Memory B cell (primary cell): Measurements from ENCODE around the gene ALKBH5.

Experiments
- ATAC-seq: fragments of 150-1000 bp; cut with Tn5 transposase; 2 replicates; pipeline ENCODE4 v1.10.0; 2021; ENCODE audit warnings: low read depth, mild to moderate bottlenecking, moderate library complexity
- DNase-seq, 2 donors: peaks; one replicate each; pipeline ENCODE4 v3.0.0; 2022; ENCODE audit warnings: low spot score in 2 of 2
- H3K27ac Mint-ChIP-seq: one replicate; pipeline ENCODE4 v1.8.0; 2022; ENCODE audit warnings: mild to moderate bottlenecking, moderate library complexity, mixed read lengths
- H3K27me3 Mint-ChIP-seq: one replicate; pipeline ENCODE4 v1.8.0; 2022; ENCODE audit warnings: mixed read lengths
- H3K36me3 Mint-ChIP-seq: one replicate; pipeline ENCODE4 v1.8.0; 2022; ENCODE audit warnings: mild to moderate bottlenecking, mixed read lengths
- H3K4me1 Mint-ChIP-seq: one replicate; pipeline ENCODE4 v1.8.0; 2022; ENCODE audit warnings: mixed read lengths
- H3K4me3 Mint-ChIP-seq: one replicate; pipeline ENCODE4 v1.8.0; 2022; ENCODE audit warnings: mild to moderate bottlenecking, moderate library complexity, mixed read lengths
- H3K9me3 Mint-ChIP-seq: one replicate; pipeline ENCODE4 v1.8.0; 2022; ENCODE audit warnings: mixed read lengths

ALKBH5 gene

DNA sequence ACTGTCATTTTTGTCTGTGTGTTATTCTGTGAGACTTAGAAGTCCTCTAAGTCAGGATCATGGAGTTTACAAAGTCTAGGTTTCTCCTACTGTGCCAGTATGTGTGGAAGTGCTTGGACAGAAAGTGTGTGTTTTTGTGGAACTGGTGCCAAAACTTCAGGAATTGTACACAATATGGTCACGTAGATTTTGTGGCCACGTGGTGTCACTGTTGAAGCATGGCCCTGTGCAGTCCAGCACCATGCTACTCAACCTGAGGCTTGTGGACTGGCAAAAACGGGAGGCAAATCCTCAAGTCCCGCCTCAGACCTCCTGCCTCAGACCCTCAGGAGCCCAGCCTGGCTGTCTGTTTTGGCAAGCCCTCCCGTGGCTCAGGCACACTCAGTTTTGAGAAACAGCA lies 16.7 kb upstream of the ALKBH5 start:
- Mint-ChIP-seq H3K36me3 (no peaks in the 10 kb centered on the region), H3K9me3 (no peaks in the 10 kb centered on the region), H3K27me3 (no peaks in the 10 kb centered on the region), H3K4me3 (no peak overlapping the region), H3K27ac (no peak overlapping the region), H3K4me1 (no peaks in the 10 kb centered on the region)
- ATAC-seq = no peak
- no peak for DNase-seq

DNA sequence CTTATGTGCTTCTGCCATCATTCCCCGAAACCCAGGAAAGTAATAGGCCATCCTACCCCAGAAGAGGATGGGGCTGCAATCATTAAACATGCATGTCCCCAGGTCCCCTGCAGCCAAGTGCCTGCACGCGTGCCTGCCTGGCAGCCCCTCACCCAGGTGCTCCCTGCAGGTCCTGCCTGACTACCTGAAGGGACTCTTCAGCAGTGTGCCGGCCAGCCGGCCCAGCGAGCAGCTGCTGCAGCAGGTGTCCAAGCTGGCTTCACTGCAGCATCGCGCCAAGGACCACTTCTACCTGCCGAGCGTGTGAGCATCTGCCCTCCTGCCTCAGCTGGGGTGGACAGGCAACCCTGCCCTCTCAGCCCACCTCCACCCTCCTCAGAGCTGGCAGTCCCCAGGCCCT lies 16.2 kb upstream of the ALKBH5 start:
- Mint-ChIP-seq H3K4me3 (no peak overlapping the region), H3K27ac (no peak overlapping the region), H3K9me3 (no peaks in the 10 kb centered on the region), H3K27me3 (no peaks in the 10 kb centered on the region), H3K36me3 (no peaks in the 10 kb centered on the region), H3K4me1 (no peaks in the 10 kb centered on the region)
- DNase-seq (no peak), ATAC-seq (no peak)

DNA sequence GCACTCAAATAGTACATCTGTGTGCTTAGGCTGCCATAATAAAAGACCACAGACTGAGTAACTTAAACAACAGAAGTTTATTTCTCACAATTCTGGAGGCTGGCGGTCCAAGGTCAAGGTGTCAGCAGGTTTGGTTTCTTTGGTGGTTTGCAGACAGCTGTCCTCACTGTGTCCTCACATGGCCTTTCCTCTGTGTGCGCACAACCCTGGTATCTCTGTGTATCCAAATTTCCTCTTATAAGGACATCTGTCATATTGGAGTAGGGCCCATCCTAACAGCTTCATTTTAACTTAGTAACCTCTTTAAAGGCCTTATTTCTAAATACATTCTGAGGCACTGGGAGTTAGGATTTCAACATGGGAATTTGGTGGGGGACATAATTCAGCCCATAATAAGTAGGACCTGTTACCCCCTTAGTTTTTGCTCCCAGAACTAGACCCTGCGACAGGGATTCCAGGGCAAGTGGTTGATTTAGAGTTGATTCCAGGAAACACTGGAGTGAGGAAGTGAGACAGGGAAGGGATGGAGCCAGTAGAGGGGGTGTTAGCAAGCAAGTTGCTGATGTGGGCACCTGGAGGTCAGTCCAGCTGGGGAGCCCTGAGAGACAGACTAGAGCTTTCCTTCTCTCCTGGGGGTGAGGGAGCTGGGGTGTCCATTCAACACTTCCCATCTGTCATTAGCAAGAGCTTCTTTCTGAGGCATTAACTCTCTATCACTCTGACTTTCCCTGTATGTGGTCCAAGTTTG lies 10.9 kb upstream of the ALKBH5 start:
- Mint-ChIP-seq H3K4me3 (no peak overlapping the region), H3K4me1 (peaks cover 5% of the 10 kb centered on the region), H3K27ac (no peak overlapping the region), H3K36me3 (no peaks in the 10 kb centered on the region), H3K9me3 (no peaks in the 10 kb centered on the region), H3K27me3 (no peaks in the 10 kb centered on the region)
- no peak for ATAC-seq
- no peak for DNase-seq

DNA sequence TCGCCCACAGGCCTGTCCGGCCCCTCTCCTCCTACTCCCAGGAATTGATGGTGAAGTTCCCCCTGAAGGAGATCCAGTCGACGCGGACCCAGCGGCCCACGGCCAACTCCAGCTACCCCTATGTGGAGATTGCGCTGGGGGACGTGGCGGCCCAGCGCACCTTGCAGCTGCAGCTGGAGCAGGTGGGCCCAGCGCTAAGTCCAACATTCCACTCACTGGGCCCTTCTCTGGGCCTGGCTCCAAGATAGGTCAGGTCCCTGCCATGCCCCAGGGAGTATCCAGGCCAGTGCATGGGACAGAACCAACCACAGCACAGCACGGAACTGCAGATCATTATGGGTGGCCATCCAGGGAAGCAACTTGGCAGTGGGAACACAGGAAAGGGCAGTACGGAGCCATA lies 9.9 kb upstream of the ALKBH5 start:
- DNase-seq (no peak), ATAC-seq (no peak)
- Mint-ChIP-seq H3K36me3 (no peaks in the 10 kb centered on the region), H3K27me3 (no peaks in the 10 kb centered on the region), H3K4me1 (peaks cover 5% of the 10 kb centered on the region), H3K27ac (no peak overlapping the region), H3K9me3 (no peaks in the 10 kb centered on the region), H3K4me3 (no peak overlapping the region)

DNA sequence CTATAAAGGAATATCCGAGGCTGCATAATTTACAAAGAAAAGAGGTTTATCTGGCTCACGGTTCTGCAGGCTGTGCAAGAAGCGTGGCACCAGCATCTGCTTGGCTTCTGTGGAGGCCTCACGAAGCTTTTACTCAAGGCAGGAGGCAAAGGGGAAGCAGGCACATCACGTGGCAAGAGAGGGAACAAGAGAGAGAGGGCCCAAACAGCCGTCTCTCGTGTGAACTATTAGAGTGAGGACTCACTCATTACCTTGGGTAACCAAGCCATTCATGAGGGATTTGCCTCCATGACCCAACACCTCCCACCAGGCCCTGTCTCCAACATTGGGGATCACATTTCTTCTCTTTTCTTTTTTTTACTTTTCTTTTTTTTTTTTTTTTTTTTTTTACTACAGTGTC lies 7.5 kb upstream of the ALKBH5 start:
- Mint-ChIP-seq H3K27ac (peak overlapping the region; percentile 51), H3K27me3 (no peaks in the 10 kb centered on the region), H3K4me3 (no peak overlapping the region), H3K9me3 (no peaks in the 10 kb centered on the region), H3K36me3 (no peaks in the 10 kb centered on the region), H3K4me1 (peaks cover 5% of the 10 kb centered on the region)
- DNase-seq (no peak), ATAC-seq (peak; percentile 91)

DNA sequence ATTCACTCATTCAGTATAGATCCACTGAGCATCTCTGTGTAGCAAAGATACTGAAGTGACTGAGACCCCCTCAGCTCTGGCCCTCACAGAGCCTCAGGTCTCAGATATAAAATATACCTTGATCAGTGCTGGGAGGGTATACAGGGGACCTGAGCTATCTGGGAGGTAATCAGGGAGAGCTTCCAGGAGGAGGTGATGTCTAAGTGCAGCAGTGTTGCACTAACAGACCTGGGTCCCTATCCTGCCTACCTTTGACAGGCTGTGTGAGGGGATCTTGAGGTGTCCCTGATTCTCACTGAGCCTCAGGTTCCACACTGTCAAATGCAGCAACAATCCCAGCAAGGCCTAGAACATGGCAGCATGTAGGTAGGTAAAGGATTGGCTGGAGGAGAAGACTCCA lies 6.5 kb upstream of the ALKBH5 start:
- ATAC-seq (no peak), DNase-seq (no peak)
- no peak overlapping the region for H3K4me3 Mint-ChIP-seq
- H3K9me3 Mint-ChIP-seq = no peaks in the 10 kb centered on the region
- H3K27ac Mint-ChIP-seq = no peak overlapping the region
- H3K36me3 Mint-ChIP-seq = no peaks in the 10 kb centered on the region
- peaks cover 8% of the 10 kb centered on the region for H3K4me1 Mint-ChIP-seq
- H3K27me3 Mint-ChIP-seq = no peaks in the 10 kb centered on the region

DNA sequence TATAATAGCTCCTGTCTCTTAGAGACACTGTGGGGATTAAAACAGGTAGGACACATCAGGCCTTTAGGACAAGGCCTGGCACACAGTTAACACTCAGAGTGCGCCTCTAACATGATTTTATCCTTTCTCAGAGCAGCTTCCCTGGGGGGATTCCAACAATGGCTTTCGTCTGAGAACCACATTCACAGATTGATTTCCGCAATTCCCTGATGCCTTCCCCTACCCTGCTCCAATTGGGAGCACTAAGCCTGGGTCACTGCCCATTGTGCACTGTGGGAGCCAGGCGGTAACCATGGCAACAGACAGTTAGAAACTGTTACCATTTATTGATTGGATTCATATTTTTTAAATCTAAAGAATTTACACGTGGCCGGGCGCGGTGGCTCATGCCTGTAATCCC lies 5.9 kb upstream of the ALKBH5 start:
- Mint-ChIP-seq H3K36me3 (no peaks in the 10 kb centered on the region), H3K4me1 (peaks cover 11% of the 10 kb centered on the region)
- DNase-seq = no peak

DNA sequence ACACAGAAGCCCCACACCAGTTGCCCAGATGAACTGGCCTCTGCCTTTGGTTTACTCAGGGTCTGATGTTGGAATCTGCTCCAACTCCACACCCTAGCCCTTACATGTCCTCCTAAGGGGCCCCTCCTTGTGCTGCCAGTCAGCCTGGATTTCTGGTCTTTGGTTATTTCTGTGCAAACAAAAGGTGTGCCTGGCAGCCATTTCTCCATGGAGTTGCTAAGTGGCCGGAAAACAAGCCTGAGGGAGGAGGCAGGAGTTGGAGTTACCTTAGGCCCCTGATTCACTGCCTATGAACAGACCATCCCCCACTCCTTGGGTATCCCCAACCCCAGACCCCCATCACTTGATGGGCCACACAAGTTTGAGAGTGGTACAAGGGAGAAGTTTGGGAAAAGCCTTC lies 4.4 kb upstream of the ALKBH5 start:
- Mint-ChIP-seq H3K27me3 (no peaks in the 10 kb centered on the region), H3K27ac (no peak overlapping the region), H3K4me3 (no peak overlapping the region), H3K36me3 (no peaks in the 10 kb centered on the region), H3K9me3 (no peaks in the 10 kb centered on the region), H3K4me1 (peaks cover 11% of the 10 kb centered on the region)
- no peak for DNase-seq
- no peak for ATAC-seq

More for the DNA sequence above, 5.9 kb upstream of the ALKBH5 start:
- Mint-ChIP-seq H3K27ac (no peak overlapping the region), H3K9me3 (no peaks in the 10 kb centered on the region), H3K4me3 (no peak overlapping the region), H3K27me3 (no peaks in the 10 kb centered on the region)
- ATAC-seq = no peak

DNA sequence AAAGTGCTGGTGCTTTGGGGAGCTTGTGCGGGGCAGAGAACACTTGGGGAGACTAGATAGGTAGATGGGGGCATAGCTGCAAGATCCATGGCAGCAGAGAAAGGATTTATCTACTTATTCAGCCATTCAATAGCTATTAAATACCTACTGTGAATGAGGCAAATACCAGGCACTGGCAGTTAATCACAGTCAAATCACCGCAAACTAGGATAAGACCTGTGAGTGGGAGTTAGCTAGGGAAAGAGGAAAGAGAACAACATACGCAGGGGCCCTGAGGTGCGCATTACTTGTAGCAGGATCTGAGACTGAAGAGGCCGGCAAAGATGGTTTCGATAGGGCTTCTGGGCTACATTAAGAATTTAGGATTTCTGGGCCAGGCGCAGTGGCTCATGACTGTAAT lies 3.8 kb upstream of the ALKBH5 start:
- no peak overlapping the region for H3K4me3 Mint-ChIP-seq
- ATAC-seq (no peak), DNase-seq (no peak)
- H3K9me3 Mint-ChIP-seq = no peaks in the 10 kb centered on the region
- no peaks in the 10 kb centered on the region for H3K36me3 Mint-ChIP-seq
- H3K4me1 Mint-ChIP-seq = peaks cover 13% of the 10 kb centered on the region
- no peaks in the 10 kb centered on the region for H3K27me3 Mint-ChIP-seq
- no peak overlapping the region for H3K27ac Mint-ChIP-seq

DNA sequence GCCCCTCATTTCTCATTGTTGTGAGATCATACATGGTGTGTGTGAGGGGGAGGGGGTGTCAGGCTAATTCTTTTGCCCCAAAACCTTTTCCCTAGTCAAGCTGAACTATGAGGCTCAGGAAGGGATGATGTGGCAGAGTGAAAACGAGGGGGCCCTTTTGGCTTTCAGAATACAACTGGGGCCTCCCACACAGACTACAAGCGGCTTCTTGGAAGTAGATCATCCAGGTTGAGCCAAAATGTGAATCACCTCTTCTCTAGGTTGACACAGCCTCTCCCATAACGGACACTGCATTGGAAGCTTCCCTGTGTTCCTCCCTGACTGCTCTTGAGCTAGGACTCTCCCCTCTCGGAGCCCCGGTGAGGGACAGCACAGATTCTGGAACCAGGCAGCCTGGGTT lies 2.3 kb upstream of the ALKBH5 start:
- Mint-ChIP-seq H3K36me3 (no peaks in the 10 kb centered on the region), H3K4me1 (peaks cover 18% of the 10 kb centered on the region), H3K4me3 (no peak overlapping the region), H3K27ac (no peak overlapping the region), H3K27me3 (no peaks in the 10 kb centered on the region), H3K9me3 (no peaks in the 10 kb centered on the region)
- ATAC-seq (no peak), DNase-seq (no peak)

DNA sequence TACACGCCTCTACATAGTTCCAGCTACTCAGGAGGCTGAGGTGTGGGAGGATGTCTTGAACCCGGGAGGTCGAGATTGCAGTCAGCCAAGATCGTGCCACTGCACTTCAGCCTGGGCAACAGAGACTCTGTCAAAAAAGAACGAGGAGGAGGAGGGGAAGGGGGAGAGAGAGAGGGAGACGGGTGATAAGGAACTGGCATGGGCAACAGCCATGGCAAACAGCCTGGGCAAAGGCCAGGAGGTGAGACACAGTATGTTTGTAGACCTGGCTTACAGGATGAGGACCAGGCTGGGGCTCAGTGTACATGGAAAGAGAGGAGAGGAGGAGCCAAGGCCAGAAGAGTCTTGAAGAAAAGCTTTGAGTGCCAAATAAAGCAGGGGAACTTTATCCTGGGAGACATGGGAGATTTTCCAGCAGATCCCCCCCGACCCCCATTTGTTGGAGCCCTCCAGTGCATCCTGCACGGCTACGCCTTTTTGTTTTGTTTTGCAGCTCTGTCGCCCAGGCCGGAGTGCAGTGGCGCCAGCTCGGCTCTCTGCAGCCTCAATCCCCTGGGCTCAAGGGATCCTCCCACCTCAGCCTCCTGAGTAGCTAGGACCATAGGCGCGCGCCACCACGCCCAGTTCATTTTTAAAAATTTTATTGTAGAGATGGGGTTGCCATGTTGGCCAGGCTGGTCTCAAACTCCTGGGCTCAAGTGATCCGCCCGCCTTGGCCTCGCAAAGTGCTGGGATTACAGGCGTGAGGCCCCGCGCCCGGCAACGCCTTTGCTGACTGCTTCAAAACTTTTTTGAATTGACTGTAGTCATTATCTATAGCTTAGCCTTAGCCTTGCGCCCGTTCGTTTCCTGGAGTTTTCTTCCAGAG lies 1.3 kb upstream of the ALKBH5 start:
- DNase-seq (no peak), ATAC-seq (no peak)
- Mint-ChIP-seq H3K27ac (peak overlapping the region; percentile 97), H3K36me3 (peaks cover 3% of the 10 kb centered on the region), H3K4me1 (peaks cover 28% of the 10 kb centered on the region), H3K4me3 (peak overlapping the region; percentile 95), H3K9me3 (no peaks in the 10 kb centered on the region), H3K27me3 (no peaks in the 10 kb centered on the region)

DNA sequence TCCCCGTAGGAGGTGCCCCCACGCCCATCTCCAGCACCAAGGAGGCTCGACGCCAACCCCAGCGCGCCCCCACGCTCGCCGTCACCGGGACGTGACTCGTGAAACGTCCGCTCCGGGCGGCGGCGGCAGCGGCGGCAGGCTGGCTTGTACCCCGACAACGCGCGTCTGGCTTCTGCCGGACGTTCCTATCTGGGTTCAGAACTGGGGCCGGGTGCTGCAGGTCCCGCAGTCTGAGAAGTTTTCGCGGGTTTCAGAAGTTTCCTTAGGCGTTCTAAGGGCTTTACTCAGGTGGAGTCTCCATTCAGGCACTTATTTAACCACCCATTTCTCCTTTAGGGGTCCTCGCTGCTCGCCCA lies 672 bp upstream of the ALKBH5 start:
- Mint-ChIP-seq H3K36me3 (peaks cover 3% of the 10 kb centered on the region), H3K27ac (peak overlapping the region; percentile 97), H3K27me3 (no peaks in the 10 kb centered on the region), H3K4me3 (peak overlapping the region; percentile 95), H3K4me1 (peaks cover 34% of the 10 kb centered on the region), H3K9me3 (no peaks in the 10 kb centered on the region)
- peak in 1 of 2 donors; percentile 84 for DNase-seq
- ATAC-seq = peak; percentile 43

DNA sequence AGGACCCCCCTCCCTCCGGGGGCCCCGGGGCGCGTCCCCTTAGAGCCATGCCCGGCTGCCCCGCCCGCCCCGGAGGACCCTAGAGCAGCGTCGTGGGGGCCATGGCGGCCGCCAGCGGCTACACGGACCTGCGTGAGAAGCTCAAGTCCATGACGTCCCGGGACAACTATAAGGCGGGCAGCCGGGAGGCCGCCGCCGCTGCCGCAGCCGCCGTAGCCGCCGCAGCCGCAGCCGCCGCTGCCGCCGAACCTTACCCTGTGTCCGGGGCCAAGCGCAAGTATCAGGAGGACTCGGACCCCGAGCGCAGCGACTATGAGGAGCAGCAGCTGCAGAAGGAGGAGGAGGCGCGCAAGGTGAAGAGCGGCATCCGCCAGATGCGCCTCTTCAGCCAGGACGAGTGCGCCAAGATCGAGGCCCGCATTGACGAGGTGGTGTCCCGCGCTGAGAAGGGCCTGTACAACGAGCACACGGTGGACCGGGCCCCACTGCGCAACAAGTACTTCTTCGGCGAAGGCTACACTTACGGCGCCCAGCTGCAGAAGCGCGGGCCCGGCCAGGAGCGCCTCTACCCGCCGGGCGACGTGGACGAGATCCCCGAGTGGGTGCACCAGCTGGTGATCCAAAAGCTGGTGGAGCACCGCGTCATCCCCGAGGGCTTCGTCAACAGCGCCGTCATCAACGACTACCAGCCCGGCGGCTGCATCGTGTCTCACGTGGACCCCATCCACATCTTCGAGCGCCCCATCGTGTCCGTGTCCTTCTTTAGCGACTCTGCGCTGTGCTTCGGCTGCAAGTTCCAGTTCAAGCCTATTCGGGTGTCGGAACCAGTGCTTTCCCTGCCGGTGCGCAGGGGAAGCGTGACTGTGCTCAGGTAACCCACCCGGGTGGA lies 759 bp downstream of the ALKBH5 start:
- Mint-ChIP-seq H3K9me3 (no peaks in the 10 kb centered on the region), H3K36me3 (peaks cover 9% of the 10 kb centered on the region), H3K4me3 (peak overlapping the region; percentile 95), H3K27ac (peak overlapping the region; percentile 97), H3K27me3 (no peaks in the 10 kb centered on the region), H3K4me1 (peaks cover 41% of the 10 kb centered on the region)
- ATAC-seq (peak; percentile 15), DNase-seq (peak; percentile 62 to 65)

DNA sequence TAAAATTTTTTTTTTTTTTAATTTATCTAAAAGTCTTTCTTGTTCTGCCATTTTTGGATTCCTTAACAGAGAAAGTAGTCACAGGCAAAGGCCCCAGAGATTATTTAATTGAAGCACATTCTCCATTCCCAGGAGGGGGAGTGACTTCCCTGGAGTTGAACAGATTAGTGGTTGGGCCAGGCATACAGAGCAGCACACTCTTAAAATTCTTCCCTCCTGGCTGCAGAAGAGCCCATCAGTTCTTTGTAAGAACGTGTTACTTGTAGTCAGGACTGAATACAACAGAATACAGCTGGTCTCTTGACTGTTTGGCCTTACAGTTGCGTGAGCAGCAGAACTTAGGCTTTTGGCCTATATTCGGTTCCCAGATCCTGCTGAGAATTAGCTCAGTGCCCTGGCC lies 1.8 kb downstream of the ALKBH5 start:
- H3K4me1 Mint-ChIP-seq = peaks cover 44% of the 10 kb centered on the region
- DNase-seq = no peak
- H3K4me3 Mint-ChIP-seq = peak overlapping the region; percentile 95
- peak overlapping the region; percentile 97 for H3K27ac Mint-ChIP-seq
- no peaks in the 10 kb centered on the region for H3K9me3 Mint-ChIP-seq
- H3K36me3 Mint-ChIP-seq = peaks cover 9% of the 10 kb centered on the region
- H3K27me3 Mint-ChIP-seq = no peaks in the 10 kb centered on the region
- ATAC-seq = no peak
